Activated gamma-delta T cell (primary cell): ENCODE measurements around the gene FKBP4.

ENCODE experiments used
- DNase-seq: peaks from one replicate; lab custom pipeline; 2025; lab: John Stamatoyannopoulos, UW

Gene FKBP4

GRCh38 chr12:2853626-2854025 lies 58.9 kb downstream of the FKBP4 start:
- DNase-seq = no peak
